Omental fat pad (tissue), 4 donors: ENCODE measurements around the gene SYNPO2. TPM values are rescaled to one million over a fixed set of nuclear protein-coding genes. Genes with fewer than 3 reads are reported as not detected.

ENCODE experiments used
- ATAC-seq: fragments of 150-250 bp; one replicate; pipeline ENCODE4 v1.9.1; 2016; ENCODE audit warnings: mild to moderate bottlenecking, moderate library complexity; ENCODE audit not compliant: low FRiP score
- DNase-seq: peaks from one replicate; pipeline ENCODE4 v3.0.0-alpha.2; 2019; ENCODE audit warnings: low spot score
- CTCF ChIP-seq, 3 donors: fragments of 450-650 bp; IDR thresholded peaks; one replicate each; pipeline ENCODE4 v1.5.1; 2016 to 2017; ENCODE audit warnings: antibody characterized with exemption in 3 of 3, mild to moderate bottlenecking in 3 of 3, moderate library complexity in 2 of 3
- total RNA-seq, 4 donors: library from RNA; depleted of rRNA; stranded (reverse); fragments of >200 nt; gene quantifications; one replicate each; pipeline ENCODE4 v1.1.0, GENCODE V29; 2016

Gene SYNPO2
- total RNA-seq, 4 donors from 2014 or later = 23.3 to 72.0 (median 41.3) TPM

GRCh38 chr4:118879409-118879808 is 9.2 kb upstream of the SYNPO2 start:
- ATAC-seq = no peak

GRCh38 chr4:118881512-118882146 is 7.0 kb upstream of the SYNPO2 start:
- TF ChIP-seq CTCF (IDR thresholded peaks at IDR 0.05) = no peak
- DNase-seq (no peak), ATAC-seq (no peak)

More at GRCh38 chr4:118879409-118879808, 9.2 kb upstream of the SYNPO2 start:
- DNase-seq = no peak
- no peak for TF ChIP-seq CTCF (IDR thresholded peaks at IDR 0.05)

- no peak for ATAC-seq
- DNase-seq = no peak
- TF ChIP-seq CTCF (IDR thresholded peaks at IDR 0.05) = no peak
Observed at GRCh38 chr4:118883861-118884260, 4.8 kb upstream of the SYNPO2 start.

GRCh38 chr4:118884716-118885115 is 3.9 kb upstream of the SYNPO2 start:
- no peak for ATAC-seq
- no peak for DNase-seq
- no peak for TF ChIP-seq CTCF (IDR thresholded peaks at IDR 0.05)

- TF ChIP-seq CTCF (IDR thresholded peaks at IDR 0.05) = no peak
- ATAC-seq (no peak), DNase-seq (no peak)
Observed at GRCh38 chr4:118889312-118889691, 648 bp downstream of the SYNPO2 start.

- no peak for ATAC-seq
- no peak for DNase-seq
Observed at GRCh38 chr4:118894034-118894433, 5.4 kb downstream of the SYNPO2 start.

More at GRCh38 chr4:118894034-118894433, 5.4 kb downstream of the SYNPO2 start:
- no peak for TF ChIP-seq CTCF (IDR thresholded peaks at IDR 0.05)
